Tibial artery (tissue), 4 donors: ENCODE results near the gene RCOR2.

Source experiments
- DNase-seq, 2 donors: peaks; one replicate each; pipeline ENCODE4 v3.0.0-alpha.2; 2019
- H3K27ac ChIP-seq, 2 donors: fragments of 200-600 bp; sonication (generic) in 1 of 2; 1 replicate in 1 of 2; 2 replicates in 1 of 2; pipeline ENCODE4 v1.5.1; 2018 to 2019; ENCODE audit warnings: mild to moderate bottlenecking in 1 of 2
- H3K27me3 ChIP-seq, 2 donors: fragments of 200-600 bp; sonication (generic) in 1 of 2; one replicate each; pipeline versions ENCODE4 v1.5.1 to v1.6.0; 2016 to 2019
- H3K36me3 ChIP-seq, 3 donors: fragments of 200-600 bp; sonication (generic) in 2 of 3; one replicate each; pipeline ENCODE4 v1.5.1; 2016 to 2019; ENCODE audit warnings: mild to moderate bottlenecking in 2 of 3
- H3K4me1 ChIP-seq, 4 donors: fragments of 200-600 bp; sonication (generic) in 2 of 4; 1 replicate in 3 of 4; 2 replicates in 1 of 4; pipeline ENCODE4 v1.5.1; 2016 to 2019
- H3K4me3 ChIP-seq, 2 donors: fragments of 200-600 bp; sonication (generic) in 1 of 2; 1 replicate in 1 of 2; 2 replicates in 1 of 2; pipeline ENCODE4 v1.5.1; 2018 to 2019; ENCODE audit warnings: mild to moderate bottlenecking in 2 of 2
- H3K9me3 ChIP-seq, 3 donors: fragments of 200-600 bp; sonication (generic) in 1 of 3; one replicate each; pipeline ENCODE4 v1.5.1; 2016 to 2019
- intact Hi-C: fragments of 100-400 bp; cut with DNase I; formaldehyde crosslinking; loops from one replicate; pipeline ENCODE4 v1.15.0; 2023; ENCODE audit warnings: low total_unique reads
- TF ChIP-seq, protein P1 (sequence below), 2 experiments: fragments of 200-600 bp in 1 of 2; fragments of 450-650 bp in 1 of 2; IDR thresholded peaks; one replicate each; pipeline ENCODE4 v1.5.1; 2017 to 2019; ENCODE audit warnings: antibody characterized with exemption in 2 of 2, mild to moderate bottlenecking in 1 of 2, moderate library complexity in 1 of 2

The RCOR2 gene

DNA sequence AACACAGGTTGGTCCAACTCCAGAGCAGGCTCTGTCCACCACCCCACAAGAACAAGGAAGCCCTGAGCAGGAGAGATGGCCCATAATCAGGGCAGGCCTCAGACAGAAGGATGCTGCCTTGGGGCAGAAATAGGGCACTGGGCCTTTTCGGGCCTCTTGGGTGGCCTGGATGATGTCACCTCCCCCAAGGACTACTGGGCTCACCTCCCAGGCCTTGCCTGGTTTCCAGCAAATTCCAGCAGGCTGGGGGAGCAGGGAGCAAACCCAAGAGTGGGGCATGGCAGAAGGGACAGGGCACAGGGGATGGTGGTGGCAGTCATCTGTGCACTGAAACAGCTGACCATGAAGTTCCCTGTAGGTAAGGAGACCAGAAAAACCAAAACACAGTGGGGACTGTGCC is 16.5 kb upstream of the RCOR2 start:
- no peaks in the 10 kb centered on the region for H3K36me3 ChIP-seq
- intact Hi-C loops: no loop called here
- no peaks in the 10 kb centered on the region for H3K27me3 ChIP-seq
- H3K9me3 ChIP-seq: no peaks in the 10 kb centered on the region
- no peak overlapping the region for H3K27ac ChIP-seq
- TF ChIP-seq, protein P1, sequence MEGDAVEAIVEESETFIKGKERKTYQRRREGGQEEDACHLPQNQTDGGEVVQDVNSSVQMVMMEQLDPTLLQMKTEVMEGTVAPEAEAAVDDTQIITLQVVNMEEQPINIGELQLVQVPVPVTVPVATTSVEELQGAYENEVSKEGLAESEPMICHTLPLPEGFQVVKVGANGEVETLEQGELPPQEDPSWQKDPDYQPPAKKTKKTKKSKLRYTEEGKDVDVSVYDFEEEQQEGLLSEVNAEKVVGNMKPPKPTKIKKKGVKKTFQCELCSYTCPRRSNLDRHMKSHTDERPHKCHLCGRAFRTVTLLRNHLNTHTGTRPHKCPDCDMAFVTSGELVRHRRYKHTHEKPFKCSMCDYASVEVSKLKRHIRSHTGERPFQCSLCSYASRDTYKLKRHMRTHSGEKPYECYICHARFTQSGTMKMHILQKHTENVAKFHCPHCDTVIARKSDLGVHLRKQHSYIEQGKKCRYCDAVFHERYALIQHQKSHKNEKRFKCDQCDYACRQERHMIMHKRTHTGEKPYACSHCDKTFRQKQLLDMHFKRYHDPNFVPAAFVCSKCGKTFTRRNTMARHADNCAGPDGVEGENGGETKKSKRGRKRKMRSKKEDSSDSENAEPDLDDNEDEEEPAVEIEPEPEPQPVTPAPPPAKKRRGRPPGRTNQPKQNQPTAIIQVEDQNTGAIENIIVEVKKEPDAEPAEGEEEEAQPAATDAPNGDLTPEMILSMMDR (IDR thresholded peaks at IDR 0.05): no peak
- DNase-seq: no peak
- H3K4me3 ChIP-seq: no peak overlapping the region
- peaks cover 0 to 15% (median 4%) of the 10 kb centered on the region in 4 donors for H3K4me1 ChIP-seq

DNA sequence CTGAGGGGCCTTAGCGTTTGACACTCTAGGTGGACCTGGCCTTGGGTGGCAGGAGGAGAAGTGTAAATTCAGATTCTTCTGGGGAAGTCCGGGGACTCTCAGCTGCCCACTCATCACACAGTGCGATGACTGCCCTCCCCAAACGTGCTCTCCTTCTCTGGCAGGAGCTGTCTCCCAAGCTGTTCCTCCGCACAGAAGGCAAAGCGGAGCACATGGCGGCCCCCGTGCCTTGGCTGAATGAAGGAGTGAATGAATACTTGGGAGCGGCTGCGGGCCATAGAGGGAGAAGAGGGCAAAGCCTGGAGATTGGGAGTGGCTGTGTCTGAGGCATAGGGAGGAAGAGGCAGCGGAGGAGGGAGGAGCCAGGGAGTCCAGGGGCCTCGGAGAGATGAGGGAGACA is 14.9 kb upstream of the RCOR2 start:
- intact Hi-C loops: no loop called here
- H3K27me3 ChIP-seq: no peaks in the 10 kb centered on the region
- H3K4me1 ChIP-seq: peaks cover 0 to 9% (median 1%) of the 10 kb centered on the region in 4 donors
- H3K4me3 ChIP-seq: no peak overlapping the region
- no peak overlapping the region for H3K27ac ChIP-seq
- TF ChIP-seq, protein P1 (IDR thresholded peaks at IDR 0.05): no peak
- no peaks in the 10 kb centered on the region for H3K36me3 ChIP-seq
- no peaks in the 10 kb centered on the region for H3K9me3 ChIP-seq
- DNase-seq: no peak

DNA sequence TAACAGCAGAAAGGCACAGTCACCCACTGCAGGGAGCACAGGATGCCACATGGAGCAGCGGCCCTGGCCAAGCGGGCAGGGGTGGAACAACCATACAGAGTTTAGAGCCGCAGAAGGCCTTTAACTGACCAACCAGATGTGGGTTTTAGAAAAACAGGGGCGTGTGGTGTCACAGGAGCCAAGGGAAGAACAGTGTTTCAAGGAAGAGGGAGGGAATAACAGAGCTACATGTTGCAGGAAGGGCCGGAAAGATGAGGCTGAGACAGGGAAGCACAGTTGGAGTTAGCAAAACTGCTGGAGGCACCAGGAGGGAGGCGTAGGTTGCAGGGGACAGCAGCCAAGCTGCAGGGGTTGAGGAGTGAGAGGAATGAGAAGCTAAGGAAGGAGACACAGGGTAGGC is 14.1 kb upstream of the RCOR2 start:
- H3K9me3 ChIP-seq: no peaks in the 10 kb centered on the region
- peaks cover 0 to 9% (median 1%) of the 10 kb centered on the region in 4 donors for H3K4me1 ChIP-seq
- H3K27me3 ChIP-seq: no peaks in the 10 kb centered on the region
- H3K4me3 ChIP-seq: no peak overlapping the region
- intact Hi-C loops: no loop called here
- H3K36me3 ChIP-seq: no peaks in the 10 kb centered on the region
- no peak for DNase-seq
- TF ChIP-seq, protein P1 (IDR thresholded peaks at IDR 0.05): no peak
- no peak overlapping the region for H3K27ac ChIP-seq

DNA sequence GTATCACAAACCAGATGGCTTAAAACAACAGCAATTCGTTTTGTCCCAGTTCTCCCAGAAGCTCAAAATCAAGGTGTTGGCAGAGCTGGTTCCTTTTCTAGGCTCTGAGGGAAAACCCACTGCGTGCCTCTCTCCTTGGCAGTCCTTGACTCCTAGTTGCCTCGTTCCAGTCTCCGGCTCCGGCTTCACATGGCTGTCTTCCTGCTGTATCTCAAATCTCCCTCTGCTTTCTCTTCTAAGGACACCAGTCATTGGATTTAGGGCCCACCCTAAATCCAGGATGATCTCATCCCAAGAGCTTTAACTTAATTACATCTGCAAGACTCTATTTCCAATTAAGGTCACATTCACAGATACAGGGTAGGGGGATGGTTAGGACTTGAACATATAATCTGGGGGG is 12.7 kb upstream of the RCOR2 start:
- TF ChIP-seq, protein P1 (IDR thresholded peaks at IDR 0.05): no peak
- H3K4me1 ChIP-seq: peaks cover 0 to 9% (median 1%) of the 10 kb centered on the region in 4 donors
- no peaks in the 10 kb centered on the region for H3K9me3 ChIP-seq
- H3K4me3 ChIP-seq: no peak overlapping the region
- intact Hi-C loops: no loop called here
- H3K36me3 ChIP-seq: no peaks in the 10 kb centered on the region
- no peak overlapping the region for H3K27ac ChIP-seq
- H3K27me3 ChIP-seq: no peaks in the 10 kb centered on the region
- DNase-seq: no peak

DNA sequence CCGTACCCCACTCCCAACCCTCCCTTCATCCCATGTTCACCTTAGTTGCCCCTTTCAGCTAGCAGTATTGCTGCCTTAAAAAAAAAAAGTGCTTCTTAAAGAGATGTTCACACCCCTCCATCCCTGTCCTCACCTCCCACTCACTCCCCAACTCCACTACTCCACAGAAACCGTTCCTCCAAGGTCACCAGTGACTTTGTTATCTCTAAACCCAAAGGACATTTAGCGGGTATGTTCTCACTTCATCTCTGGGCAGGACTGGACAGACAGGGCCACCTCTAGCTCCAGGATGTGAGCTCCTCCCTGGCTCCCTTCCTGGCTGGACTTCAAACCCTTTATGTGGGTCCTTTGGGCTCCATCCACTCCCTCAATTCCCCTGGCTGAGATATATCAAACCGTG is 6.4 kb upstream of the RCOR2 start:
- Histone ChIP-seq H3K9me3 (no peaks in the 10 kb centered on the region), H3K4me3 (no peak overlapping the region), H3K4me1 (peaks cover 0 to 27% (median 26%) of the 10 kb centered on the region in 4 donors), H3K27ac (no peak overlapping the region), H3K27me3 (no peaks in the 10 kb centered on the region), H3K36me3 (no peaks in the 10 kb centered on the region)
- DNase-seq: no peak
- TF ChIP-seq, protein P1 (IDR thresholded peaks at IDR 0.05): no peak
- intact Hi-C loops: no loop called here

DNA sequence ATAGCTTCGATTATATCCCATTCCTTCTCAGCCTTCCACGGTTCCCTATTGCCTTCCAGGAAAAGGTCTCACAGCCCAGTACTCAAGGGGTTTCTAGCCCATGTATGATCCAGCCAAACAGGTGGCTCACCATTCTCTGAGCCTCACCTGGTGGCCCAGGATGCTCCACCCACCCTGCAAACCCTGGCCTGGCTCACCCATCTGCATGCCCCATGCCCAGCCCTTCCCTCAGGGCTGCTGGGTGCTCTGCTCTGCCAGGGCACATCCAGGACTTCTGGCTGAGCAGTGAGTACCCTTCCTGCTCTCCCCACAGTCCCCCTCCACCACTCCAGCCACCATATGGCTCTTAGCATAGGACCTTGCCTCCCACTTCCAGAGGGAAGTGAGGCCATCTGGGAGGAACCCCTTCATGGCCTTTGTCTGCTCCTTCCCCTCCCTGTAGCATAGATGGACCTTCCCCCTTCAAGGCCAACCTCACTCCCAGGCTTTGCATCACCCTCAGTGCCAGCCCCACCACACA is 5.8 kb upstream of the RCOR2 start:
- H3K4me3 ChIP-seq: no peak overlapping the region
- no peaks in the 10 kb centered on the region for H3K9me3 ChIP-seq
- no peak overlapping the region for H3K27ac ChIP-seq
- DNase-seq: no peak
- H3K27me3 ChIP-seq: no peaks in the 10 kb centered on the region
- TF ChIP-seq, protein P1 (IDR thresholded peaks at IDR 0.05): no peak
- H3K36me3 ChIP-seq: no peaks in the 10 kb centered on the region
- peaks cover 0 to 33% (median 32%) of the 10 kb centered on the region in 4 donors for H3K4me1 ChIP-seq
- intact Hi-C loops: no loop called here
